Thoracic aorta endothelial cell (primary cell): ENCODE measurements around the gene MINDY1. TPM values are rescaled to one million over a fixed set of nuclear protein-coding genes. Genes with fewer than 3 reads are reported as not detected.

ENCODE experiments used
- small RNA-seq: library from RNA; depleted of rRNA; stranded (forward); fragments of <200 nt; gene quantifications from one replicate; pipeline ENCODE3, GENCODE V24; 2012
- total RNA-seq: library from RNA; depleted of rRNA; stranded (reverse); fragments of >200 nt; gene quantifications from 2 replicates; pipeline ENCODE4 v1.2.3, GENCODE V29; 2012

Gene MINDY1, protein sequence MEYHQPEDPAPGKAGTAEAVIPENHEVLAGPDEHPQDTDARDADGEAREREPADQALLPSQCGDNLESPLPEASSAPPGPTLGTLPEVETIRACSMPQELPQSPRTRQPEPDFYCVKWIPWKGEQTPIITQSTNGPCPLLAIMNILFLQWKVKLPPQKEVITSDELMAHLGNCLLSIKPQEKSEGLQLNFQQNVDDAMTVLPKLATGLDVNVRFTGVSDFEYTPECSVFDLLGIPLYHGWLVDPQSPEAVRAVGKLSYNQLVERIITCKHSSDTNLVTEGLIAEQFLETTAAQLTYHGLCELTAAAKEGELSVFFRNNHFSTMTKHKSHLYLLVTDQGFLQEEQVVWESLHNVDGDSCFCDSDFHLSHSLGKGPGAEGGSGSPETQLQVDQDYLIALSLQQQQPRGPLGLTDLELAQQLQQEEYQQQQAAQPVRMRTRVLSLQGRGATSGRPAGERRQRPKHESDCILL
- 8.8 and 13.3 TPM in 2 replicates for total RNA-seq

DNA sequence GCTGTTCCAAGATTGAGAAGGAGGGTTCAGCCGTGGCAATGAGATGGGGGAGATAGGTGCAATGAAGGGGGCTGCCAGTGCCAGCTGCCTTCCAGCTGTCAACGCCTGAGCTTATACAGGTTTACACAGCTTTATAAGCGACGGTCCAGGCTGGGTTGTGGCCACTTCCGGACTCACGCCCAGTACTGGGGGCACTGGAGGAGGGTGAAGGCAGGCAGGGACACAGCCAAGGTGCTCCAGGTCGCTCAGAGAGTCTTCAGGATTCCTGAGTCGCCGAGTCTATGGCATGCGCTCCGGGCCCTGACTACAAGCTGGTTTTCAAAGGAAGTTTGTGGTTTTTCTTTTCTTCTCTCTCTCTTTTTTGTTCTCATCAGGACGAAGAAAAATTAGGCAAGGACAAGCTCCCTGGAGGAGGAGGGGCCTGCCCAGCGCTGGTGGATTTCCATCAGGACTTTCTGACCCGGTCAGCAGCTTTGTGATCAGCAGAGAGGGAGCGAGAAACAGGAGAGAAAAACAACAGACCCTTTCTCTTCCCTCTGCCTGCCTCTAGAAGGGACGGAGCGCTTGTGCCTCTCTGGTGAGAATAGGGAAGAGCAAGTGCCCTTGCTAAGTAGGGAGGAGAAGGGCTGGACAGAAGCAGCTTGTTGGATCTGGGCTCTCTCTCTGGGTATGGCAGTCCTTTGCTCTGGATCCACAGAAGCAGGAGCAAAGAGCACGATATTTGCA is at the start of gene MINDY1:
Gene MINDY1, minus strand, starts transcription at position 576 of the 726 bp plus-strand sequence. CDS start 4,285 bp downstream, outside the sequence.

DNA sequence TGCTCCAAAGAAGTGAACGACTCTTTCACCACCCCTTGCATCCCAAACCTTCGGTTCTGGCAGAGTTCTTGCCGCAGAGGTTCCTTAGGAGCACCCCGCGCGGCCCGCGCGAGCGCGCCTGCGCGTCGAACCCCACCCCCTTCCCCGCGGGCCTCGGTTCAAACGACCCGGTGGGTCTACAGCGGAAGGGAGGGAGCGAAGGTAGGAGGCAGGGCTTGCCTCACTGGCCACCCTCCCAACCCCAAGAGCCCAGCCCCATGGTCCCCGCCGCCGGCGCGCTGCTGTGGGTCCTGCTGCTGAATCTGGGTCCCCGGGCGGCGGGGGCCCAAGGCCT is 40.9 kb upstream of the MINDY1 start, which contains the start of gene C1orf56:
Gene C1orf56, plus strand, starts transcription at position 161 of the 334 bp plus-strand sequence. Its CDS starts 97 bp downstream, at position 258.

DNA sequence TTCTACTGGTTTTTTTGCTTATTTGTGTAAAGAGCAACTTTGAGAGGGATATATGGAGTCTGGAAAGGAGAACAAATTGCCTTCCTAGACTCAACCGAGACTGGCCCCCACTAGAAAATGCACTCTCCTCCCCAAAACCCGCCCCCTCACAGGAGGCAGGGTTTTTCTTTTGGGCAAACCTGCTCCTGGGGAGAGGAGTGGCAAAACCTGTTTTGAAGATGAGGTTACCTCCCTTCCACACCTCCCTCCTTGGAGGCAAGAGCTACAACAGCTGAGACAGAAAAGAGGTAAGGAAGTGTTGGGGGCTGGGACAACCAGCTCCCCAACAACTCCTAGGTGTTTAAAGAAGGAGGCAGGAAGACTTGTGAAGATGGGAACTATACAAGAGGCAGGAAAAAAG is 29.7 kb upstream of the MINDY1 start, which contains the start of gene BNIPL:
Gene BNIPL, plus strand, starts transcription at position 231 of the 400 bp plus-strand sequence. Its CDS starts 140 bp downstream, at position 371.

DNA sequence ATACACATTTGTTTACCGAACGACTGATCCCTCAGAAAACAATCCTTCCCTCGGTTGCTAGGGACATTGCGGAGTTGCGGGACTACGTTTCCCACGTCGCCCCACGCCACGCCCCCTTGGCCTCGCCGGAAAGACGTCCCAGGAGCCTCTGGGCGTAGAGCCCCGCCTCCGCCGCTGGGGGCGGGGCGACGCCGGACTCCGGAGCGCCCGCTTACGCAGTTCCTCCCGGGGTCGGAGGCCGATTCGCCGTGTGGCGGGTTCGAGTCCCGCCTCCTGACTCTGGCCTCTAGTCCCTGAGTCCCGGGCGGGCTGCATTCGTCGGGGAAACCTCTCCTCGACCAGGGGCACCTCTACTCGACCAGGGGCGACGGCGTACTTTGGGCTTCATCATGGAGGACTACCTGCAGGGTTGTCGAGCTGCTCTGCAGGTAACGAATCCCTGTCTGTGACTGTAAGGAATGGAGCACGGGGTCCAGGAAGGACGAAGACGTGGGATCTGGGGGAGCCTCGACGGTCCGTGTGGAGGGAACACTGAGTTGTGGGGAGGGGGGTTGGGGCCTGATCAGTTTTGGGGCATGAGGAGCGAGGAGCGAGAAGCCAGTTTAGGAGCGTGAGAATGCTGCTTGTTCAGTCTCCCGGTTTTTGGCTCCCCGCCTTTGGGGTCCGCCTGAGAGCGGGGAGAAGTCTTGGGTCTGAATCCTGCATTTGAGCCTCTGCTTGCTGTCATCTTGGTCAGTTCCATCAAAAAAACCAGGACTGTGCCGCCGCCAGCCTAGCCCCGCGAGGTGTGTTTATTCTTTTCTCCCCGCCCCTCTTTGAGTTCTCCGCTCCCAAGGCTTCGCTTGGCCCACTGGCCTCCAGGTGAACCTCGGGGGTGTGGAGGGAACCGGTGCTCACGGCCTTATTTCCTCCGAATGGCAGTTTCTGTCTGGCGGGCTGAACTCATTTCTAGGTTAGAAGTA is 1.8 kb upstream of the MINDY1 start, which contains the start of gene PRUNE1:
Gene PRUNE1, plus strand, starts transcription at position 206 of the 962 bp plus-strand sequence. Its CDS starts 184 bp downstream, at position 390.

DNA sequence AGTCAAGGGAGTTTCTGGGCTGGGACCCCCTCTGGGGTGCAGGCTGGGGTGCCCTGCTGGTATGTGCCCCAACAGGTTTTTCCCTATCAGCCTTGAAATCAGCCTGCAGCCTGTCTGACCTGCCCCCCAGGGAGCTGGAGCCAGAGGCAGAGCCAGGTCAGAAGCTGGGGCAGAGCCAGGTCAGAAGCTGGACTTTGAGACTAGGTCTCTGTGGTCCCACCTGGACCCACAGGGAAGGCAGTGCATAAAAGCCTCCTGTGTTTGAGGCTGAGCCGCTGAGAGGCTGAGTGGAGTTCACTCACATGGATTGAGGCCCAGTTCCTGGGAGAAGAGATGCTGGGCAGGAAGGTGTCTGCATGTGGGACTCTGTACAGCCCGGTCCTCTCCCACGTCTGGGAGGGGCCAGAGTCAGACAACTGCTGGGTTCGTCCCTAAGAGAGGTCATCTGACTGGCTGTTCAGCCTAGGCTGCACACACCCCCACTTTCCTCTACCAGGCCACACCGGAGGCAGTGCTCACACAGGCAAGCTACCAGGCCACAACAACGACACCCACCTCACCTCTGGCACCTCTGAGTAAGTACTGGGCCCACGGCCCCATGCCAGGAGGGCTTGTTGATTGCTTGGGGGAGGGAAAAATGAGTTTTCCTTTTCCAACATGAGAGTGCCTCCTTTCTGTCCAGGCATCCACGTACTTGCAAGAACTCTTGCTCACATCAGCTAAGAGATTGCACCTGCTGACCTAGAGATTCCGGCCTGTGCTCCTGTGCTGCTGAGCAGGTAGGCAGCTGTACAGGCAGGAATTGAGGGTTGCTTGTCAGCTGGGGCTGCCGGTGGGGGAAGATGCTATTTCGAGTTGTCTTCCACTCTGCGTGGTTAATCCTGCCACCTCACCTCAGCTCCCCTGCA is 24.6 kb downstream of the MINDY1 start, which contains the start of gene ANXA9:
Gene ANXA9, plus strand, starts transcription at position 488 of the 908 bp plus-strand sequence. CDS start 814 bp downstream, outside the sequence.

DNA sequence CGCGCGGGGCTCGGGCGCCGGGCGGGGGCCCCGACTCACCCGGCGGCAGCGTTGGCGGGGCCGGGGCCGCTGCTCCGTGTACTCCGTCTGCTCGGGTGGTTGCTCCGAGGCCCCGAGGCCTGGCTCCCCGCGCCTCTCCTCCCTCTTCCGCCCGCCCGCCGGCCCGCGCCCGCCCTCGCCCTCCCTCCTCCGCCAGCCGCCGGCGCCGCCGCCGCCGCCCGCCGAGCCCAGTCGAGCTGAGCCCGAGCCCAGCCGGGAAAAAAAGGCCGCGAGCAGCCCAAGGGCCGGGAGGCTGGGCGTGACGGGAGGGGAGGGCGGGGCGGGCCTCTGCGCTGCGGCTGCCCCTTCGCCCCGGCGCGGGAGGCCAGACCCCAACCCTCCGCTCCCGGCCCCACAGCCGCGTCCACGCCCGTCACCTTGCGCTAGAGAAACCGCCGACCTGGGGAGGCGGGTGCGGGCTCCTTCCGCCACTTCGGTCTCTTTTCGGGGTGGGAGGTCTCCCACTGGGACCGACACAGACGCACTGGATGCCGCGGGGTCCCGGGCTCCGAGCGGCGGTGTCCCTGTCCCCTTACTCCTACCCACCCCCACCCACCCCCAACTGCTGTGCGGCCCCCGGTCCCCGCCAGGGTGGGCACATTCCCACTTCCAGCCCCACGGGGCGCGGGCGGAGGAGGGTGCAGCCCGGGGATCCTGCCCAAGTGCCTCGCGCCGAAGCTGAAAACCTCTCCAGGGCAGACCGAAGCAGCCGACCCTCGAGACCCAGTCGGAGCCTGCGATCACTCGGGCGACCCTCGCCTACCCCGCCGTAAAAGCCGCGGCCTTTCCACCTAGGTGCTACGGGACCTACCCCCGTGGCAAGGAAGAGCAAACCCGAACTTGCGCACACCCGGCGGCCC is 31.9 kb downstream of the MINDY1 start, which contains the start of gene CERS2:
Gene CERS2, minus strand, starts transcription at position 256 of the 899 bp plus-strand sequence. CDS start 5,745 bp downstream, outside the sequence.

Small RNAs within 50 kb of the gene (small RNA-seq; reads per million reads assigned to genes)
- gene RNU6-884P: 2.0 reads per million, percentile 48 among the genes with 10 or more reads in this experiment

Other genes with a start within 250 kb of the MINDY1 start
- gene CTSS, start 241.1 kb downstream of the MINDY1 start, total RNA-seq: 32.7 and 35.2 TPM in 2 replicates
- 5.9 and 26.6 TPM in 2 replicates for gene CTSK, start 198.6 kb downstream of the MINDY1 start, total RNA-seq
- 37.0 and 37.4 TPM in 2 replicates for gene ARNT, start 130.3 kb downstream of the MINDY1 start, total RNA-seq
- not detected in 2 replicates for gene CTXND2, start 119.8 kb downstream of the MINDY1 start, total RNA-seq
- gene SETDB1, start 80.5 kb downstream of the MINDY1 start, total RNA-seq: 36.7 and 39.6 TPM in 2 replicates
- 91.1 and 125 TPM in 2 replicates for gene CERS2, start 32.1 kb downstream of the MINDY1 start, total RNA-seq
- gene ANXA9, start 24.6 kb downstream of the MINDY1 start, total RNA-seq: not detected in 2 replicates
- gene PRUNE1, start 1.5 kb upstream of the MINDY1 start, total RNA-seq: 8.0 and 8.7 TPM in 2 replicates
- 0.13 and 0.36 TPM in 2 replicates for gene BNIPL, start 29.7 kb upstream of the MINDY1 start, total RNA-seq
- 1.7 and 2.9 TPM in 2 replicates for gene C1orf56, start 40.8 kb upstream of the MINDY1 start, total RNA-seq
- gene CDC42SE1, start 52.7 kb upstream of the MINDY1 start, total RNA-seq: 78.6 and 80.0 TPM in 2 replicates
- 7.5 and 11.7 TPM in 2 replicates for gene MLLT11, start 53.5 kb upstream of the MINDY1 start, total RNA-seq
- gene GABPB2, start 63.9 kb upstream of the MINDY1 start, total RNA-seq: 7.0 and 7.5 TPM in 2 replicates
- gene SEMA6C, start 139.7 kb upstream of the MINDY1 start, total RNA-seq: 15.5 and 16.6 TPM in 2 replicates
- not detected in 2 replicates for gene TNFAIP8L2, start 149.7 kb upstream of the MINDY1 start, total RNA-seq
- 4.8 and 5.3 TPM in 2 replicates for gene LYSMD1, start 159.0 kb upstream of the MINDY1 start, total RNA-seq
- 27.0 and 29.0 TPM in 2 replicates for gene SCNM1, start 159.2 kb upstream of the MINDY1 start, total RNA-seq
- gene TMOD4, start 169.1 kb upstream of the MINDY1 start, total RNA-seq: 0.53 TPM in 1 of 2 replicates, not detected in the other
- 40.4 and 46.2 TPM in 2 replicates for gene VPS72, start 183.3 kb upstream of the MINDY1 start, total RNA-seq
- gene PIP5K1A, start 191.7 kb upstream of the MINDY1 start, total RNA-seq: 75.6 and 77.0 TPM in 2 replicates
- gene PSMD4, start 247.8 kb upstream of the MINDY1 start, total RNA-seq: 122 and 124 TPM in 2 replicates